GM18519 (cell line): ENCODE data around the gene DCLK1.

Experiments used
- ATAC-seq: cut with Tn5 transposase; IDR thresholded peaks from one replicate; pipeline ENCODE4 v1.9.1; 2021; ENCODE audit warnings: mild to moderate bottlenecking, moderate library complexity; ENCODE audit not compliant: unreplicated experiment, low FRiP score

The DCLK1 gene

DNA sequence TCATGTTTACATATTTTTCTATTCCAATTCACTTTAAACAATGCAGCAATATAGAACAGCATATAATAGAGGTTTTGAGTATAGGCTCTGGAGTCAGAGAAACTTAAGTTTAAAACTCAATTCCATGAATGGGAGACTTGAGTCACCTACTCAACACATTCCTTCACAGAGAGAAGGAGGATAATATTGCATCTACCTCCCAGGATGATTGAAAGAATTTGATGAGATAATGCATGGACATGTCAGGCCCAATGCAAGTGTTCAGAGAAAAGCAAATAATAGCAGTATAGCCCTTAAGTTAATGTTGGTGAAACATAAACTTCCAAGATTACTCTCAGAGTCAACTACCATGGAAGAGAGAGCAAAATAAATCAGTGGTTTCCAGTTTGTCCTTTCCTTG is 170.2 kb downstream of the DCLK1 start:
- no peak for ATAC-seq

DNA sequence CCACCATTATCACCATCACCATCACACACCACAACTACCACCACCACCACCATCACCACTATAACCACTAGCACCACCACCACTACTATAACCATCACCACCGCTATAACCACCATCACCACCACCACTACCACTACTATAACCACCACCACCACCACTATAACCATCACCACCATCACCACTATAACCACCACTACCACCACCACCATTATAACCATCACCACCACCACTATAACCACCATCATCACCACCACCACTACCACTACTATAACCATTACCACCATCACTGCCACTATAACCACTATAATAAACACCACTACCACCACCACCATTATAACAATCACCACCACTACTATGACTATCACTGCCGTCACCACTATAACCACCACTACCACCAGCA is 173.2 kb downstream of the DCLK1 start:
- no peak for ATAC-seq

DNA sequence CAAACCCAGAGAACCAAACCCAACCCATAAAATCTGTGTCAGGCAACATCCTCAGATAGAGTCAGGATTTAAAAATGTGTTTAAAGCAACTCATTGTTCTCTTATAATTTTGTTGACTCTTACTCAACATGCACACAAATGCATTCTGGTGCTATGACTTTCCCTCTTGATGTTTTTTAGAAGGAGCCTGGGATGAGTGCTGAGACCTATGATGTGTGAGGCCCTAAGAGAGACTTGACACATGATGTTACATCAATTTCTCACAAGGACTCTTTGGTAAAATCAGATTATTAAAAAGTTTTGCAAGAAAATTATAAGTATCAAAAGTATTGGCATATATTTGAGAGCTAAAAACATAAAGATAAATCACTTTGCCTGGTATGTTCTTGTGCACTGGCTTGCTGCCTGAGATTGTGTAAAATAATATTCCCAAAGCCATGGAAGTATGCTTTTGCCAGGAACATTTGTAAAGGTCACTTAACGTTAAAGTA is 173.9 kb downstream of the DCLK1 start:
- no peak for ATAC-seq

DNA sequence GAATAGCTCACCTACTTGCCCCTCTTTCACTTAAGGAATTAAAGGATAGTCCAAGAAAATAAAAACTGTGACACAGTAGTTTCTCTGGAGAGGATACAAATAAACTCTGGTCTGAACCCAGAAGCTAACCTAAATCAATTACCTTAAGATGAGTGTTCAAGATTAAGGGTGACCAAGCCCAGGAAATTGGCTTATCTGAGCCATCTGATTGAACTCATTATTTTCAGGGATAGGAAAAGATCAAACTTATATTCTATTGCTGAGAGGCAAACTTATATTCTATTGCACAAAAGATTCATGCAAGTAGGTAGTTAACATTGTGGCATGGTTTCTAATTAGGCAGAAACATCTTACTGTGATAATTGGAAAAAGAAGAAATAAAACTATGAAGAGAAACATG is 175.1 kb downstream of the DCLK1 start:
- ATAC-seq: no peak

DNA sequence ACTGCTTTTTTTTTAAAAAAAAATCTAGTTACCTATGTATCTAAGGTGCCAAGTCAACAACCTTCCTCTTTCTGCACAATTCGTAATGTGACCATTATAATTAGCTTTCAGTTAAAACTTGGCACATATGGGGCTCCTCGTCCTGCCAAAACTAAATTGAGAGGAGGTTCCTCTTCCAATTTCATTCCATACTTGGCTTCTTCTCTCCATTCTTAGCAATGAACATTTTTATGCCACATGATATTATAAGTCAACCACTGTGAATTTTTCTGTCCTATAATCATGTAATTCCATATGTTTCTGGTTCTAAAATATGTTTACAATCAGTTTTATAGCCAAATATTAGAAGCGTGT is 177.0 kb downstream of the DCLK1 start:
- no peak for ATAC-seq

DNA sequence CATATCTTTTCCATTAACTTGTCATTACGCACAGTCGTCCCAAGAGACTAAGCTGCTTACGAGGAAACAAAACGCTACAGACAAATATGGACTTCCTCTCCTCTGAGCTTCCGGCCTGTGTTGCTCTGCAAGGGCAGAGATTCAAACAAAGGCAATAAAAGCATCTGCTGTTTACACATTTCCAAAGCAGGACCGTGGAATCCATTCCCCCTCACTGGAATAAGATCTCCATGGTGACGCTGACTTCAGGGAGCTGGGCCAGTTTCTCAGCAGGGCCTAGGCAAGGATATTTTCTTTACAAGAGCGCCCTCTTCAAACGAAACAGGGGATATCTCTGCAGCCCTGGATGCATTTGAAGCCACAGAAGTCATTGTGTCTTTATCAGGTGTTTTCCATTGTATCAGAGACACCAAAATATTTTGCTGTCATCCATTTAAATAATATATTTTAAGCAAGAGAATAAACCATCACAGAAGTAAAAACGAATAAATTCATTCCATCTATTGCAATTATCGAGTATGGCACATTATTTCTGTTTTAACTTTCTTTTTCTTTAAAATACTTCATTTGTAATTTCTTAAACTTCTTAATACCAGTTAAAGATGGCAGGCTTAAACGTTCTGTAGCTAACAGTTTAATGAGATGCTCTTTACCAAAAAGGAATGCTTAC is 177.5 kb downstream of the DCLK1 start:
- ATAC-seq: no peak

DNA sequence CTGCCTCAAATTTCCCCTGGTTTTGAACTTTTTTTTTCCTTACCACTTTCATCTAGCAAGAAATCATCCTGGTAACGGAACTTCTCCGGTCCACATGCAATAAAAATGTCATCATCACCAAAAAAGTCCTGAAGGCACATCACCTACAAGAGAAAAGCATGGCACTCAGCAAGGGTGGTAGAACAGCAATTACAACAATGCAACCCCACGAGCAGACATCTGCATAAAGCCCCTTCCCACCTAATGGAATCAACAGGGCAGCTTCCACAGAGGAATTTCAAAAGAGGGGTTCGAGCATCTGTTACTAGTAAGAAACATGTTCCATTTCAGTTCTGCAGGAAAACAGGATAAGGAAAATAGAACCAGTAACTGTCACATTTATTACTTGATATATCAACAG is 183.9 kb downstream of the DCLK1 start:
- no peak for ATAC-seq

DNA sequence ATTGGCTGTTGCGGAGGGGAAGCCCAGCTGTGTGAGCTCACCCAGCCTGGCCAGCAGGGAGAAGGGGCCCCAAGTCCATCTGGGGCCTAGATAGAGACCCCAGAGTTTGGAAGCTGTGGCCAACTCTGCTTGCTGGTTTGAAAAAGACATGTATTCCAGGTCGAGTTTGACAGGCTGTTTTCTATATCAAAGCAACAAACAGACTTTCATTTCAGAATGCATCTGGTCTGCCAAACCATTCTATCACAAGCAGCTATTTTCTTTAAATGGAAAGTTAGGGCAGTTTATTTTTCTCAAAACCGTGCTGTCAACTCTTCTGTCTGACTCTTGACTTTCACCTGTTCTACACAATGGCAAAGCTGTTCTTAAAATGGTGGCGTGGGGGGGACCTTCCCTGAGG is 185.8 kb downstream of the DCLK1 start:
- no peak for ATAC-seq

DNA sequence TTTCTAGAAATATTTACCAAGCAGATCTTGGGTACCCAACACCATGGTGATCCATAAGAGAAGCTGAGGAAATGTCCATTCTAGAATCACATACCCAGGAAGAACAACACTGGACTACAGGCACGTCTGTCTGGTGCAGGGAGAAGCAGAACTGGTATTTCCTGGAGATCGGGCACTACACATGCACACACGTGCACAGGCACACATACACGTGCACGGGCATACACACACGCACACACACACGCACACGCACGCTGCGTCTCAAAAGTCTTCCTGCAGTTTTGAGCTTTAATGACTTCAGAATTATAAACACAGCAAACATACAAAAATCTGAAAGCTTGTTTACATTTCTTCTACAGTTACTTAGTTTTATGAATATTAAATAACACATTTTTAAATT is 189.8 kb downstream of the DCLK1 start:
- no peak for ATAC-seq

DNA sequence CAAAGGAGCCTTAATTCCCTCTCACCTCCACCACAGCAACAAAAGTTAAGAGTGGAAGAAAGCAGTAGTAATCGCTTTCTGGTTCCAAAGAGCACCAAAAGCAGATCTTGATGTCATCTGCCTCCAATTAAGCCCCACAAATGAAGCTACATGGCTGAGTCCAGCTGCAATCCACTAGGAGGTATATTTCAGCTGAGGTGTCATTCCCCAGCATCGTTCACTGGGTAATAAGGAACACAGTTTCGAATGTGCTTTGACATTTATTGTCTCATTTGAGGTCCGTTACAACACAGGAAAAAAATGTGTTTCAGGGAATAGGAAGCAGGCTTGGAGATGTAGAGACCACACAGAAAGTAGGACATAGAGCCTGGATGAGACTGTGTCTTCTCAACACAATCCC is 190.4 kb downstream of the DCLK1 start:
- ATAC-seq: no peak

DNA sequence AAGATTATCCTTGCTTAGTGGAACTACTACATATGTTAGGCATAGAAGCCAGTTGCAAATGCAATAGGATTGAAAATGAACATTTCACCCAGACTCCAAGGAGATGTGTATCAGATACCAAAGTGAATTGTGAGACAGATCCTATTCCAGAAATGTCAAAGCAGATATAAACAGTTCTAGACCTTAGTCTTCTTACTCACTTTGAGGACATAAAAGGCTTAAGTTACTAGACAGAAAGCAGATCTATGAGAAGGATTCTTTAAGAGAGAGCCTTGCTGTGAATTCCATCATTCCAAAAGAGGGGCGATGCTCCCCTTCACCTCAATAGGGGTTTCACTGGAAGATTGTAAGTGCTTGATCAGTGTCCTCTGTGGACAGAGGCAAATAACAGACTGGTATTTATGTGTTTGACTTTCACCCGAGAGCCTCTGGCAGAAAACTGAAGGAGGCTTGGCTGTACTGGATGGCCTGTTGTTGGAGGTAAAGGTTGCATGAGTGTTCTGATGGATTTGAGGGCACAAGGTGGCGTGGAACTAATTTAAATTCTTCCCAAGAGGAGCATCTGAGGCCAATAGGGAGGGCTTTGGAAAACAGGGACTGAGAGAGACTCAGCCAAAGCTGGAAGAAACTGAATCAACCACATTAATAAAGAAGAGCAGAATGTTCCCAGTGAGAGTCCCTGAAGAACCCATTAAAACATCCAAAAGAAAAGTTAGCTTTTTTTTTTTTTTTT is 194.8 kb downstream of the DCLK1 start:
- no peak for ATAC-seq

DNA sequence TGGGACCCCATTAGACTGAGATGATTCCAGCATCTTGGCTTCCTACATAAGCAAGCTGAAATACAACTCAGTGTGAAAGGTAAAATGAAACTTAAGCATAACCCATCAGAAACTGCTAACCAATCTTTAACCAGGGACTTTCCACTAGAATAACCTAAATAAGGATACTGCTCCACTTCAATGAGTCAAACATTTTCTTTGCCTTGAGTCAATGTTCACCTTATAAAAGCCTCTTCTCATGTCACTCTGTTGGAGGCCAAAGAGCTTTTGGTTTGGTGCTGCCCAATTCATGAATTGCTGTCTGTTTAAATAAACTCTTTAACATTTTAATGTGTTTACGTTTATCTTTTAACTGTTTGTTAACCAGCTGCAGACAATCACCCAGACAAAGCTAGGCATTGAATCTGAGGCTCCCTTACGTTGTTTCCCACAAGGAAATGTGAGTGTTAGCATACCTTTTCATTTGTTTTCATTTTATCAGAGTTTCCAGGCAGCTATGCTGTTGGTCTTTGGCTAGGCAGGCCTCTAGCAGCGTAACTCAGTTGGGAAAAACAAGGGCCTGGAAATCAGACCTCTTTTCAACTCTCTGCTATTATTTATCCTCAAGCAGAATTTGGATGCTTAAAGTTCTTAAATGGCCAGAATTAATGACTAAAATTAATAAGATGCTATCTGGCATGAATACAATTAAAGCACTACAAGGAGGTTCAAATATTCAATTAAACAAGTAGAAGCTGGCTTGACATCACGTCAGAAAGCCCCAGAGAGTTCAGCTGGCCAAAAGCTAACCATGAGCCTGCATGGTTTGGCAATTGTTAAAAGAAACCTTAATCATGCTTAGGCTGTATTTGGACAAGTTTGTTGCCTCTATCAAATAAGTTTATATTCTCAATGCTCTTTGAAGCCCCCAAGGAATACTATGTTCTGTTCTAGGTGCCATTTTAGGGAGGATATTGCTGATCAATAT is 200.2 kb downstream of the DCLK1 start:
- peak; percentile 59 for ATAC-seq

DNA sequence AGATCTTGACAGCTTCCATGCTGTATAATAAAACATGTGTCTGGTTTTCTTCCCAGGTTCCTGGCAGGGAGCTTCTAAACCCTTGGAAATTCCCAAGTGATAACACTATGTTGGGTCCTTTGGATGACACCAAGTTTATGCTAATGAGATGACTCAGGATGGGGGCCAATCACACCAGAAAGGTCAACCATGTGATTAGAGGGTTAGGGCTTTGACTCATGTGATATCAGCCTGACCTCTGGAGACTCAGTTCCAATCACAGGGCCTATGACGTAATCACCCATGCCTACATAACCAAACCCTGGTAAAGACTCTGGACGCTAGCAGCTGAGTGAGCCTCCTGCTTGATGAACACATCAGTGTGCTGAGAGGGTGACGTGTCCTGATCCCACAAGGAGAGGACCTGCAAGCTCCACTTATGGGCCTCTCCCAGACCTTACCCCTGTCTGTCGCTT is 203.6 kb downstream of the DCLK1 start:
- ATAC-seq: no peak

DNA sequence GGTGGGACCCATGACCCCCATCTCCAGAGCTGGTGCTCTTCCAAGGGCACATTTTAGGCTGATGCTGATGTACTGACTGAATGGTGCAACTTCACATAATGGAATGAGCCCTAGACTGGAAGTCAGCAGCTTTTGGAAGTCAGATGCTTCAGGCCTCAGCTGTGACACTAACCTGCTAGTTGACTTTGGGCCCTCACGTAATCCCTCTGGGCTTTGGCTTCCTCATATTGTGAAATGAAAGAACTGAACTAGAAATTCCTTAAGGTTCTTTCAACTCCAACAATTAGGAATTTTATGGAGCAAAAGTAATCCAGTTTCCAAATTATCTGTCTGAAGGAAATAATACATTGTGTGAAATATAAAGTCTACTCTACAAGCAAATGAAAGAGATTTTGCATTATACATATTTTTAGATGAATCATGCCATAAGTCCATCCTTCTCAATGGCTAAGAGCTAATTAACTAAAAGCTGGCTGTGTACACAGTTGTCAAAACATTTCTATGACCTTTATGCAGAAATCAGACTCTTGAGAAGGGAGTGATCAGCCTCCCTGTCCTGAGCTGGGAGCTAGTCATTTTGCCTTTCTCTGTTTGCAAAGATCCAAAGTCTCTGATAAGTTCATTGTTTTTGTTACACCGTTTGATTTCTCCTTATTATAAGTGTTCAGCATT is 204.2 kb downstream of the DCLK1 start:
- no peak for ATAC-seq

DNA sequence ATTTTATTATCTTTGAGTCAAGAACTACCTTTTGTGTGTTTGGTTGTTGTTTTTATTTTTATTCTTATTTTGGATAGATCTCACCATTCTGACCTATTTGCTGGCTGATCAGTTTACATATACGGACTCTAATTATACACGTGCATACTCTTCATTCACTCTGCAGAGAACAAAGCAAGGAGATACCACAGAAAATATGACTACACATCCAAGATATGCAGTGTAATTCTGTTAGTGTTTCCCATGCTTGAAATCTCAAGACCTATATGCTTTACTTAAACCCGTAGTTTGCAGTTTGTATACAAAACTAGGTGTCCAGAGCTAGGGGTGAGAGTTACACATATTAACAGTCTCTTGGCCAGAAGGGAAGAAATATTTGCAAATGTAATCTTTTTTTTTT is 205.5 kb downstream of the DCLK1 start:
- no peak for ATAC-seq

DNA sequence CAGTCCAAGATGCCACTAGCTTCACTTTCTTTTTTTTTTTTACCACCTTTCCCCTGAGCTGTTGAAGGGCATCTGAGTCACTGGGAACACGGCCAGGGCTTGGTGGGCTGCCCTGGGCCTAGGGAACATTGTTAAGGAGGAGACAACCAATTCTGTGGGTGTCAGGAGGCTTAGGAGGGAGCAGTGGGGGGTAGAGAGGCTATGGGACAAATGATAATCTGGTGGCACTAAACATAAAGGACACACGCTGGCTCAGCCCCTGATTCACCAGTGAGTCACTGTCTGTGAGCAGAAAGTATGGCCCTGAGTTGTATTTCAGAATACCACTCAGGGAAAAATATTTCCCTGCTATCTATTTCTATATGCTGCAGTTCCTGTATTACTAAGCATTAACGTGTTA is 207.8 kb downstream of the DCLK1 start:
- no peak for ATAC-seq

DNA sequence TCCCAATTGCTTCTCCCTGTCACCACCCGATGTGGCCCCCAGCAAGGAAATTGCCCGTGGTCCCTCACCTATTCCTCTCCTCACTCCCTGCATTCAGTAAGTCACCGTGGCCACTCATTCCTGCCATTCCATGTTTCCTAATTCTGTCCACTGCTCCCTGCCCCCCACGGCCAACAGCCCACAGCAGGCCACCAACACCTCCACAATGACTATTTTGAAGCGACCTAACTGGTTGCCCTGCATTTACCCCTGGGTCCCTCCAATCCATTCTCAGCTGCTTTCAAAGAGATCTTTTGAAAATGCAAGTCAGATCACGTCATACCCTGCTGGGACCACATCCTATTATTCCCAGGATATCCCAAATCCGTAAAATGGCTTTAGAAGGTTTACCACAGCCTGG is 210.4 kb downstream of the DCLK1 start:
- no peak for ATAC-seq

DNA sequence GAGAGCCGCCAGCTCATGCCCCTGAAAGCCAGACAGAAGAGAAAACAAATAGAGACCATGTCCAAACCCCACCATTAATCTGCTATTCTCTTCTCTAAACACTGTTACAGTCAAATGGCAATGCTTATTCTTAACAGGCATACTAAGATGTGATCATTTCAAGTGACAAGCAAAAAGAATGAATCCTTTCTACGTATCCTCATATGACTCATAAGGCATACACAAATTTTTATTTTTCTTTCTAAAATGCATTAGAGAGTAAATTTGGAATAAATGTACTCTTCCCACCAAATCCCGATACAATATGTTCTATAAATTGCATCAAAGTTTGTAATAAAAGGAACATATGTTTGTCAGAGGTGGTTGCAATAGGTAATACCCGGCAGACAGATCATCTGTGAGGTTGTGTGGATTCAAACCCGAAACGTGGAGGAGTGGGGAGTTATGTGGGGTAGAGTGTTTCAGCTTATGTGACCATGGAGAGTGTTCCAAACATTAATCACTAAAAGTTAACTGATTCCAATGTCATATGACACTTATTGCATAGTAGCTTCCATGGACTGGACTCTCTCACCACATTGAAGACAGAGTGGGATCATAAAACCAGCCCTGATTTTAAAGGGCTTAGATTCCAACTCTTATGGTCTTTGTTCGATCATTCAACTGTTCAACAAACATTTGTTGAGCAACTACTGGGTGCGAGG is 213.1 kb downstream of the DCLK1 start:
- no peak for ATAC-seq

DNA sequence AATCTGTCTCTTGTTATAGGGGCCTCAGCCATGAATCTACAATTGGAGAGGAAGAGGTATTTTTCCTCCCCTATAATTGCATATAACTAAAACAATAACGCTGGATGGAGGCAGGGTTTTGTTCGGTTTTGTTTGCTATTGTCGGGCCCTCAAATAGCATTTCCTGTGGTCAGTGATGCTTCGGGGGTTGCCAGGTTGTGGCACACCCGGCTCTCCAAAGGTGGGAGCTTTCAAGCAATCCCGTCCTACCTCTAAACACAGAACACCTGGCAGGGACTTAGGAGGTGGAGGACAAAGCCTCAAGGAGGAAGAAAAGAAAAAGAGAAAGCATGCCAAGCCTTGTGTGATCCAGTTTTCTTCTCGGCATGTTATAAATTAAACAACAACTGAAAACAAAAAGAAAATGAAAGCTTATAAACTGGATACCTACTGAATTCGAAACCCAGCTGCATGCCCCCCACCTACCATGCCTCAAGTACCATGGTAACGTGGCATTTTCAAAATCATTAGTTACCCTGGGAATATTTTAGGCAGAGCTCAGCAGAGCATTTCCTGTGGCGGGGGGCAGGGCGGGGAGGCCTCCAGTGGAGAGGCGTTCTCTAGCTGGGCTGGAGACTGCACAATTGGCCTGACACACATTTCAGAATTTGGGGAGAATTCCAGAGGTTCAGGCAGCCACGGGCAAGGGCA is 213.8 kb downstream of the DCLK1 start:
- no peak for ATAC-seq
